Stimulated activated CD4-positive, alpha-beta T cell treated with anti-CD3 and anti-CD28 coated beads, Interleukin-12 subunit alpha, Interleukin-12 subunit beta, amount 100 ng/mL, for 48 hours (primary cell): ENCODE measurements around the gene SORBS1.

Source experiments
- DNase-seq, 3 donors: peaks; one replicate each; pipeline ENCODE4 v3.0.0-alpha.2; 2020; ENCODE audit warnings: low read depth in 2 of 3, low spot score in 1 of 3

SORBS1 gene

DNA sequence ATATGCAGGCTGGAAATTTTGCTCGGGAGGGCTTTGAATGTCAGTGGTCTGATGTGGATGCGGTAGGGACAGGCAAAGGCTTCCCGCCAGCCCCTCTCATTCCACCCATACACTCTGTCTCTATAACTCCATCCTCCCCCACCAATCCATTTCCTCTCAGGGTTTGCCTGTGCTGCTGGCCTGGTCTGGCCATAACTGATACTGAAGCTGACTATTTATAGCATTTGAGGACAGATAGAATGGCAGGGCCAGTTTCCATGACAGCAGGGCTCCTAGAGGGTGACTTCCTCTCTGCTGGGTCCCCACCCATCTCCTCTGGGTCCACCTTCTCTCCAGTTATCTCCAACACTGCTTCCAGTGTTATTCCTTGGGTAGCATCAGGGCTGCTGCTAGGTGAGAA is 263.8 kb downstream of the SORBS1 start:
- no peak for DNase-seq

DNA sequence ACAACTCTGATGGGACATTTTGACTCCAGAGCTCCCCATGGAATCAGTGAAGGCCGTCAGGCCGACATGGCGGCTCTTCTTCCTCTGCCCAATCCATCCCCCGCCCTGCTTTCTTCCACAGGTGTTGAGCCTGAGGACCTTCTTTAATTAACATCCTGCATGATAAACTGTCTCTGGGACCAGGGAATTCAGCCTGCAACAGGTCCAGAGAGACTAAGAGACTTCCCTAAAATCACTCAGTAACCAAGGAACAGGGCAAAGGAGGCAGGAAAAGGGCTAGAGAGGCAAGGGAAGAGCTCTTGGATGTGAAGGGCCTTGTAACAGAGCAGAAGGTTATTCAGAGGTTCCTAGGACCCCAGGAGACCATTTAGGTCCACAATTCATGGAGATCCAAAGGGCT is 264.4 kb downstream of the SORBS1 start:
- no peak for DNase-seq

- peak in 1 of 3 donors; percentile 8 for DNase-seq
Measured at GRCh38 chr10:95295031-95295755, 266.0 kb downstream of the SORBS1 start.

GRCh38 chr10:95293631-95294030 is 267.5 kb downstream of the SORBS1 start:
- no peak for DNase-seq

GRCh38 chr10:95291365-95292039 is 269.7 kb downstream of the SORBS1 start:
- DNase-seq, result no peak

GRCh38 chr10:95290461-95291364 is 270.5 kb downstream of the SORBS1 start, which contains the start of gene PDLIM1:
PDLIM1 (minus strand) TSS chr10:95291003; CDS start chr10:95290915, 88 bp downstream.
- no peak for DNase-seq

- no peak for DNase-seq
Measured at GRCh38 chr10:95289921-95290421, 271.2 kb downstream of the SORBS1 start.

- no peak for DNase-seq
Measured at GRCh38 chr10:95289003-95289920, 271.9 kb downstream of the SORBS1 start.

- no peak for DNase-seq
Measured at GRCh38 chr10:95288303-95288702, 272.9 kb downstream of the SORBS1 start.

DNA sequence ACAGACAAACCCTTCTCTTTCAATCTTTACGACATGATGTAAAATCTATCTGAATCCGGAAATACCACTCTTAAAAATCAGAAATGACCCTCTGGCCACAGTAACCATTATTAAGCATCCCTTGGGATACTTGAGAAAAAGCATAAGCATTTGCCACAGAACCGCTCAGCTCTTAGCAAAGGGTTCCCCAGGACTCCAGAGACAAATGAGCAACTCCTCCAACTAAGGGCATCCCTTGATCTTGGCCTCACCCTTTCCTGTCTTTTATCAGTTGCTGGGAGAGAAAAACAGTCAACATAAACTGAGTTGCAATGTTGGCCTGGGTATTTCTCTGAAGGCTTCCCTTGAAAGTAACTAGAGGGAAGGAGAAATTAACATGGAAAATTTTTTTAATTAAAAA is 273.9 kb downstream of the SORBS1 start:
- no peak for DNase-seq

DNA sequence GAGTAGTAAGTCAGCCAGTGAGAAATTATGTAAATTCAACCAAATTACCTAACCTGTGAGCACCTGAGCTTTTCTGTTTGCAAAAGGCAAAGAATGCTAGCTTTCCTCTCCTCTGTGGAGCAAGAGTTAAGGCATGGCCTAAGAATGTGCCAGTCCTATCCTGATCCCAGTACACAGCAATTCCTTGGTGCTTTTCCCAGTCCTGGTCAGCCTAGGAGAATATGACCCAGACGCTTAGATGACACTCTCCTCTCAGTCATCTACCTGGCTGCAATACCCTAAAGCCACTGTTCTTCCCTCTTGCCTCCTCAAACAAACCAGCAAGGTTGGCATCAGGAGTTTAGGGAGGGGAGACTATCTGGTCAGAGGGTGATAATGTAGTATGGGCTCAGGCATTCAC is 274.5 kb downstream of the SORBS1 start:
- DNase-seq, result no peak

GRCh38 chr10:95285556-95285955 is 275.6 kb downstream of the SORBS1 start:
- no peak for DNase-seq

GRCh38 chr10:95284807-95285206 is 276.4 kb downstream of the SORBS1 start:
- DNase-seq, result no peak

DNA sequence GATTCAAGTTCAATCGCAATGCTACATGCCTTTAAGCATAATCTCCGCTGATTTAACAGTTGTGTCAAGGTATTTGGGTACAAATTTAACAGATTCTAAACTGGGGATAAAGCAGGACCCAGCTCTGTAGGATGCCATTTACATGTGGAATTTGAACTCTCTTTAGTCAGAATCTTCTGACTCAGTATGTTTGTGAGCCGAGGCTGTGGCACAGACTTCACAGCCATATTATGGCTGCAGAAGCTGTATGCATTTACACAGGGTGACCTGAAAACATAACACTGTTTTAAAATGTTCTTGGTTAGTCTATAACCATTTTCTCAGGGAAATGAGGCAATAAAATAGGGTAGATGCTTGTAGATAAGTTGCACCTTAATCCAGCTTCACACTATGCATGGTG is 279.1 kb downstream of the SORBS1 start:
- DNase-seq, result no peak

GRCh38 chr10:95281206-95281605 is 280.0 kb downstream of the SORBS1 start:
- DNase-seq, result no peak

- no peak for DNase-seq
Measured at GRCh38 chr10:95280637-95281036, 280.5 kb downstream of the SORBS1 start.

DNA sequence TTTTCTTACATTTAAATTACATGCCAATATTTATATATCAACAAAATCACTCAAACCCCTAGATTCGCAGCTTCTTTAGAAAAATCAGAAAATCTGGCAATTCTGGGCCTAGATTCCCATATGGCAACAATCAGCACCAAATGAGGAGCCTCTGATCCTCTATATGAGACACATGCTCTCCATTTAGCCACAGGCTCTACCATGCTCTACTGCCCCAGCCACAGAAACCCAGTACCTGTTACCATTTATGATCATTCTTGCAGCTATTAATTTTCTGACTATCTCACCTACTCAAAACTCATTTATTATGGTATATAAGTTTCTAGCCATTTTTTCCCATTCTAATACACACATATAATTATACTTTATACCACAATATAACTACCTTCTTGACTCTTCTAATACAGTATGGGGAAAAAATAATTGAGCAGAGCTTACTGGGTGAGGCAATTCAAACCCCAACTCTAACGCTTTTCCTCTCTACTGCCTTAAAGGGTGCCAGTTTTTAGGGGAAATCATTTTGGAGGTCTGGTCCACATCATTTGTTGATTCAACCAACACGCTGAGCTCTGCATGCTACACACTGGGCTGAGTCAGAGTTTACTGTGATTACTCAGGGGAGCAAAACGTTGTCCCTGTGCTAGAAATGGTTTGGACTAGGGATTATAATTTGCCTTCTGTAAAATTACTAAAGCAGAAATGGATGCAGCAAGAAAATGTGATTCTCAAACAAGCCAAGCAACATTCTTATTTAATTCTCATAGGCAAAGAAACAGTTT is 281.9 kb downstream of the SORBS1 start:
- DNase-seq, result no peak

GRCh38 chr10:95278061-95278988 is 282.8 kb downstream of the SORBS1 start:
- DNase-seq, result no peak

- DNase-seq, result no peak
Measured at GRCh38 chr10:95277614-95278013, 283.6 kb downstream of the SORBS1 start.
